ENCODE measurements around the gene FAM177B. TPM values are rescaled to one million over a fixed set of nuclear protein-coding genes. Genes with fewer than 3 reads are reported as not detected.

The FAM177B gene
- polyA plus RNA-seq, 1 experiment = not detected

- CTCF ChIA-PET = interaction anchor here (0.6 to 1.6 kb wide), 2 partner anchors 200 to 246 kb away, joined by 3 to 5 read pairs; no protein-coding TSS in a partner anchor
- DNase-seq (ENCODE audit: low read depth) = no peak
- H3K4me3 ChIP-seq (ENCODE audit: low read depth, low read length) = peak overlapping the region; percentile 83
- POLR2A ChIA-PET = no interaction called here
- H3K27me3 ChIP-seq (ENCODE audit: control insufficient read depth, insufficient read depth, low read length) = no peaks in the 10 kb centered on the region
- H3K36me3 ChIP-seq (ENCODE audit: control insufficient read depth, insufficient read depth, low read length) = 0 out of 2 replicates have a peak, but pooled peaks cover 3% of the 10 kb centered on the region
- no peak for TF ChIP-seq CTCF (IDR thresholded peaks at IDR 0.05; ENCODE audit: insufficient read depth, low read depth, low read length)
Observed at GRCh38 chr1:222711319-222712252, 25.4 kb upstream of the FAM177B start.

- Histone ChIP-seq H3K4me3 (ENCODE audit: low read depth, low read length) (peak within 1 kb of the TSS; percentile 83), H3K27me3 (ENCODE audit: control insufficient read depth, insufficient read depth, low read length) (no peaks in the 10 kb centered on the region), H3K36me3 (ENCODE audit: control insufficient read depth, insufficient read depth, low read length) (0 out of 2 replicates have a peak, but pooled peaks cover 5% of the 10 kb centered on the region)
- CTCF ChIA-PET = interaction anchor here (0.6 to 1.6 kb wide), 3 partner anchors 9 to 247 kb away, joined by 3 to 5 read pairs (median 3); no protein-coding TSS in a partner anchor
- no peak for TF ChIP-seq CTCF (IDR thresholded peaks at IDR 0.05; ENCODE audit: insufficient read depth, low read depth, low read length)
- POLR2A ChIA-PET = no interaction called here
- peak; percentile 17 for DNase-seq (ENCODE audit: low read depth)
Observed at GRCh38 chr1:222712253-222713090, 24.5 kb upstream of the FAM177B start, which contains the start of the genes AIDA and BROX. Gene AIDA, minus strand, starts transcription at chr1:222712491. Its CDS starts 174 bp downstream, at chr1:222712317. Gene BROX, plus strand, starts transcription at chr1:222712564. Its CDS starts 3,136 bp downstream, at chr1:222715700.

GRCh38 chr1:222713091-222713961 lies 23.7 kb upstream of the FAM177B start:
- TF ChIP-seq CTCF (IDR thresholded peaks at IDR 0.05; ENCODE audit: insufficient read depth, low read depth, low read length) = no peak
- no peaks in the 10 kb centered on the region for H3K27me3 ChIP-seq (ENCODE audit: control insufficient read depth, insufficient read depth, low read length)
- peaks cover 5% of the 10 kb centered on the region; the same call in 1 of the 2 replicates for H3K36me3 ChIP-seq (ENCODE audit: control insufficient read depth, insufficient read depth, low read length)
- CTCF ChIA-PET = interaction anchor here (0.6 to 1.6 kb wide), 5 partner anchors 10 to 816 kb away, joined by 3 to 5 read pairs (median 3); no protein-coding TSS in a partner anchor
- POLR2A ChIA-PET = no interaction called here
- DNase-seq (ENCODE audit: low read depth) = peak; percentile 81
- H3K4me3 ChIP-seq (ENCODE audit: low read depth, low read length) = peak overlapping the region; percentile 83

GRCh38 chr1:222716393-222716792 lies 20.6 kb upstream of the FAM177B start:
- ChIA-PET POLR2A (no interaction called here), CTCF (no interaction called here)
- Histone ChIP-seq H3K27me3 (ENCODE audit: control insufficient read depth, insufficient read depth, low read length) (no peaks in the 10 kb centered on the region), H3K4me3 (ENCODE audit: low read depth, low read length) (no peak overlapping the region), H3K36me3 (ENCODE audit: control insufficient read depth, insufficient read depth, low read length) (peaks cover 8% of the 10 kb centered on the region)
- no peak for TF ChIP-seq CTCF (IDR thresholded peaks at IDR 0.05; ENCODE audit: insufficient read depth, low read depth, low read length)
- DNase-seq (ENCODE audit: low read depth) = no peak
